Suprapubic skin (tissue), 4 donors: ENCODE measurements around the gene NACC2. TPM values are rescaled to one million over a fixed set of nuclear protein-coding genes. Genes with fewer than 3 reads are reported as not detected.

Source experiments
- DNase-seq, 2 donors: peaks; one replicate each; pipeline ENCODE4 v3.0.0-alpha.2; 2019; ENCODE audit warnings: low spot score in 2 of 2
- H3K27ac ChIP-seq: fragments of 200-600 bp; sonication (generic); one replicate; pipeline ENCODE4 v1.5.1; 2019
- H3K27me3 ChIP-seq: fragments of 200-600 bp; sonication (generic); one replicate; pipeline ENCODE4 v1.5.1; 2019
- H3K36me3 ChIP-seq: fragments of 200-600 bp; sonication (generic); one replicate; pipeline ENCODE4 v1.5.1; 2019
- H3K4me1 ChIP-seq: fragments of 200-600 bp; sonication (generic); one replicate; pipeline ENCODE4 v1.5.1; 2019
- H3K4me3 ChIP-seq: fragments of 200-600 bp; sonication (generic); one replicate; pipeline ENCODE4 v1.5.1; 2019; ENCODE audit warnings: mild to moderate bottlenecking
- H3K9me3 ChIP-seq: fragments of 200-600 bp; sonication (generic); one replicate; pipeline ENCODE4 v1.5.1; 2019
- CTCF ChIP-seq, 2 donors: fragments of 200-600 bp in 1 of 2; fragments of 450-650 bp in 1 of 2; sonication (generic) in 1 of 2; IDR thresholded peaks; one replicate each; pipeline ENCODE4 v1.5.1; 2016 to 2019; ENCODE audit warnings: antibody characterized with exemption in 2 of 2, mild to moderate bottlenecking in 1 of 2, moderate library complexity in 1 of 2
- EP300 ChIP-seq: sonication (generic); formaldehyde crosslinking; IDR thresholded peaks from one replicate; pipeline ENCODE4 v1.6.1; 2017; ENCODE audit warnings: antibody characterized with exemption
- POLR2A ChIP-seq, 2 donors: fragments of 450-650 bp; IDR thresholded peaks; one replicate each; pipeline ENCODE4 v1.6.1; 2017; ENCODE audit warnings: antibody characterized with exemption in 2 of 2, mild to moderate bottlenecking in 2 of 2, moderate library complexity in 2 of 2
- POLR2AphosphoS5 ChIP-seq, 3 donors: sonication (generic); formaldehyde crosslinking; IDR thresholded peaks; one replicate each; pipeline ENCODE4 v1.6.1; 2017; ENCODE audit warnings: antibody characterized with exemption in 3 of 3
- WGBS: methylation state at CpG from one replicate; pipeline ENCODE4 v1.1.5; 2018; 5-methylcytosine and 5-hydroxymethylcytosine counted together
- total RNA-seq, 4 donors: library from RNA; depleted of rRNA; stranded (reverse); fragments of >200 nt; gene quantifications; one replicate each; pipeline ENCODE4 v1.1.0, GENCODE V29; 2016

The NACC2 gene
- total RNA-seq, 4 donors from 2014 or later = 12.1 to 14.9 (median 13.7) TPM

- H3K4me3 ChIP-seq = peak overlapping the region; percentile 48
- TF ChIP-seq EP300 (no peak), POLR2AphosphoS5 (IDR thresholded peaks at IDR 0.05) (no peak), CTCF (IDR thresholded peaks at IDR 0.05) (no peak), POLR2A (IDR thresholded peaks at IDR 0.05) (no peak)
- peaks cover 79% of the 10 kb centered on the region for H3K4me1 ChIP-seq
- peak overlapping the region; percentile 92 for H3K27ac ChIP-seq
- 57% methylated on average over 24 of the region's 27 CpGs for WGBS
- no peak for DNase-seq
- H3K27me3 ChIP-seq = no peaks in the 10 kb centered on the region
- no peaks in the 10 kb centered on the region for H3K9me3 ChIP-seq
- no peaks in the 10 kb centered on the region for H3K36me3 ChIP-seq
Observed at GRCh38 chr9:136108648-136109266, 13.7 kb upstream of the NACC2 start.

- no peak for DNase-seq
- Histone ChIP-seq H3K4me3 (no peak overlapping the region), H3K27ac (peak overlapping the region; percentile 92), H3K9me3 (no peaks in the 10 kb centered on the region), H3K36me3 (no peaks in the 10 kb centered on the region), H3K27me3 (peaks cover 6% of the 10 kb centered on the region), H3K4me1 (peaks cover 84% of the 10 kb centered on the region)
- peak in 2 of 3 donors; percentile 16 to 87 for TF ChIP-seq POLR2AphosphoS5 (IDR thresholded peaks at IDR 0.05)
- TF ChIP-seq CTCF (IDR thresholded peaks at IDR 0.05) = no peak
- WGBS = 73% methylated on average over 17 of the region's 29 CpGs
Observed at GRCh38 chr9:136107953-136108647, 13.0 kb upstream of the NACC2 start.

GRCh38 chr9:136107155-136107952, 12.3 kb upstream of the NACC2 start:
- no peak for DNase-seq
- Histone ChIP-seq H3K36me3 (no peaks in the 10 kb centered on the region), H3K4me1 (peaks cover 84% of the 10 kb centered on the region), H3K4me3 (no peak overlapping the region), H3K9me3 (no peaks in the 10 kb centered on the region), H3K27ac (peak overlapping the region; percentile 92), H3K27me3 (peaks cover 7% of the 10 kb centered on the region)
- WGBS = 40% methylated on average over 21 of the region's 29 CpGs
- TF ChIP-seq POLR2AphosphoS5 (IDR thresholded peaks at IDR 0.05) (no peak), CTCF (IDR thresholded peaks at IDR 0.05) (no peak), EP300 (no peak), POLR2A (IDR thresholded peaks at IDR 0.05) (no peak)

- no peaks in the 10 kb centered on the region for H3K36me3 ChIP-seq
- H3K27ac ChIP-seq = peak overlapping the region; percentile 23
- H3K4me3 ChIP-seq = no peak overlapping the region
- TF ChIP-seq POLR2A (IDR thresholded peaks at IDR 0.05) = no peak
- 22% methylated on average over 12 of the region's 17 CpGs for WGBS
- H3K4me1 ChIP-seq = peaks cover 73% of the 10 kb centered on the region
- no peaks in the 10 kb centered on the region for H3K9me3 ChIP-seq
- no peak for DNase-seq
- peaks cover 7% of the 10 kb centered on the region for H3K27me3 ChIP-seq
Observed at GRCh38 chr9:136105398-136106135, 10.5 kb upstream of the NACC2 start.

- no peak for DNase-seq
- Histone ChIP-seq H3K27ac (no peak overlapping the region), H3K36me3 (no peaks in the 10 kb centered on the region), H3K27me3 (peaks cover 7% of the 10 kb centered on the region), H3K4me3 (no peak overlapping the region), H3K4me1 (peaks cover 66% of the 10 kb centered on the region), H3K9me3 (no peaks in the 10 kb centered on the region)
- WGBS = 77% methylated on average over 5 of the region's 6 CpGs
- TF ChIP-seq EP300 (no peak), POLR2A (IDR thresholded peaks at IDR 0.05) (no peak), CTCF (IDR thresholded peaks at IDR 0.05) (no peak), POLR2AphosphoS5 (IDR thresholded peaks at IDR 0.05) (no peak)
Observed at GRCh38 chr9:136104916-136105315, 9.8 kb upstream of the NACC2 start.
